ENCODE results near the gene RASGRF2.
"Not testable (repeated sequence)": the region's sequence is repeated elsewhere in the genome, so short reads cannot be mapped to it uniquely, and the experiment has no call there.

RASGRF2 gene

GRCh38 chr5:81242906-81243436 is 282.8 kb downstream of the RASGRF2 start:
- Histone ChIP-seq H3K4me1 (ENCODE audit: control insufficient read depth, insufficient read depth, low read length) (no peaks in the 10 kb centered on the region), H3K27ac (ENCODE audit: low read depth, low read length) (no peak overlapping the region), H3K9ac (ENCODE audit: low read length) (no peak overlapping the region), H3K36me3 (ENCODE audit: control insufficient read depth, insufficient read depth, low read length) (no peaks in the 10 kb centered on the region), H3K4me3 (ENCODE audit: low read length) (no peak overlapping the region), H3K27me3 (ENCODE audit: control insufficient read depth, insufficient read depth, low read length) (no peaks in the 10 kb centered on the region)

GRCh38 chr5:81244451-81244850 is 284.3 kb downstream of the RASGRF2 start:
- H3K27ac ChIP-seq (ENCODE audit: low read depth, low read length): no peak overlapping the region
- H3K4me1 ChIP-seq (ENCODE audit: control insufficient read depth, insufficient read depth, low read length): no peaks in the 10 kb centered on the region
- H3K9ac ChIP-seq (ENCODE audit: low read length): no peak overlapping the region
- H3K27me3 ChIP-seq (ENCODE audit: control insufficient read depth, insufficient read depth, low read length): no peaks in the 10 kb centered on the region
- H3K4me3 ChIP-seq (ENCODE audit: low read length): no peak overlapping the region
- H3K36me3 ChIP-seq (ENCODE audit: control insufficient read depth, insufficient read depth, low read length): no peaks in the 10 kb centered on the region

GRCh38 chr5:81245871-81246235 is 285.7 kb downstream of the RASGRF2 start:
- H3K9ac ChIP-seq (ENCODE audit: low read length): no peak overlapping the region
- H3K4me1 ChIP-seq (ENCODE audit: control insufficient read depth, insufficient read depth, low read length): no peaks in the 10 kb centered on the region
- no peak overlapping the region for H3K27ac ChIP-seq (ENCODE audit: low read depth, low read length)
- no peaks in the 10 kb centered on the region for H3K27me3 ChIP-seq (ENCODE audit: control insufficient read depth, insufficient read depth, low read length)
- H3K36me3 ChIP-seq (ENCODE audit: control insufficient read depth, insufficient read depth, low read length): no peaks in the 10 kb centered on the region
- H3K4me3 ChIP-seq (ENCODE audit: low read length): no peak overlapping the region

GRCh38 chr5:81246697-81247096 is 286.5 kb downstream of the RASGRF2 start:
- Histone ChIP-seq H3K36me3 (ENCODE audit: control insufficient read depth, insufficient read depth, low read length) (no peaks in the 10 kb centered on the region), H3K27me3 (ENCODE audit: control insufficient read depth, insufficient read depth, low read length) (no peaks in the 10 kb centered on the region), H3K4me3 (ENCODE audit: low read length) (no peak overlapping the region), H3K4me1 (ENCODE audit: control insufficient read depth, insufficient read depth, low read length) (no peaks in the 10 kb centered on the region), H3K9ac (ENCODE audit: low read length) (no peak overlapping the region), H3K27ac (ENCODE audit: low read depth, low read length) (no peak overlapping the region)

- no peak overlapping the region for H3K27ac ChIP-seq (ENCODE audit: low read depth, low read length)
- no peaks in the 10 kb centered on the region for H3K4me1 ChIP-seq (ENCODE audit: control insufficient read depth, insufficient read depth, low read length)
- no peaks in the 10 kb centered on the region for H3K27me3 ChIP-seq (ENCODE audit: control insufficient read depth, insufficient read depth, low read length)
- no peak overlapping the region for H3K4me3 ChIP-seq (ENCODE audit: low read length)
- no peak overlapping the region for H3K9ac ChIP-seq (ENCODE audit: low read length)
- no peaks in the 10 kb centered on the region for H3K36me3 ChIP-seq (ENCODE audit: control insufficient read depth, insufficient read depth, low read length)
These were observed 287.3 kb downstream of the RASGRF2 start for GRCh38 chr5:81247441-81247972.

GRCh38 chr5:81249240-81249639 is 289.1 kb downstream of the RASGRF2 start:
- Histone ChIP-seq H3K27ac (ENCODE audit: low read depth, low read length) (no peak overlapping the region), H3K4me1 (ENCODE audit: control insufficient read depth, insufficient read depth, low read length) (no peaks in the 10 kb centered on the region), H3K4me3 (ENCODE audit: low read length) (no peak overlapping the region), H3K36me3 (ENCODE audit: control insufficient read depth, insufficient read depth, low read length) (no peaks in the 10 kb centered on the region), H3K27me3 (ENCODE audit: control insufficient read depth, insufficient read depth, low read length) (no peaks in the 10 kb centered on the region), H3K9ac (ENCODE audit: low read length) (no peak overlapping the region)

GRCh38 chr5:81250004-81250403 is 289.8 kb downstream of the RASGRF2 start:
- Histone ChIP-seq H3K9ac (ENCODE audit: low read length) (no peak overlapping the region), H3K27me3 (ENCODE audit: control insufficient read depth, insufficient read depth, low read length) (no peaks in the 10 kb centered on the region), H3K4me1 (ENCODE audit: control insufficient read depth, insufficient read depth, low read length) (no peaks in the 10 kb centered on the region), H3K4me3 (ENCODE audit: low read length) (no peak overlapping the region), H3K36me3 (ENCODE audit: control insufficient read depth, insufficient read depth, low read length) (no peaks in the 10 kb centered on the region), H3K27ac (ENCODE audit: low read depth, low read length) (no peak overlapping the region)

GRCh38 chr5:81251922-81252321 is 291.8 kb downstream of the RASGRF2 start:
- no peaks in the 10 kb centered on the region for H3K27me3 ChIP-seq (ENCODE audit: control insufficient read depth, insufficient read depth, low read length)
- H3K4me3 ChIP-seq (ENCODE audit: low read length): no peak overlapping the region
- no peaks in the 10 kb centered on the region for H3K36me3 ChIP-seq (ENCODE audit: control insufficient read depth, insufficient read depth, low read length)
- no peak overlapping the region for H3K9ac ChIP-seq (ENCODE audit: low read length)
- H3K4me1 ChIP-seq (ENCODE audit: control insufficient read depth, insufficient read depth, low read length): no peaks in the 10 kb centered on the region
- no peak overlapping the region for H3K27ac ChIP-seq (ENCODE audit: low read depth, low read length)

GRCh38 chr5:81252904-81253303 is 292.7 kb downstream of the RASGRF2 start:
- no peaks in the 10 kb centered on the region for H3K27me3 ChIP-seq (ENCODE audit: control insufficient read depth, insufficient read depth, low read length)
- H3K4me1 ChIP-seq (ENCODE audit: control insufficient read depth, insufficient read depth, low read length): no peaks in the 10 kb centered on the region
- no peak overlapping the region for H3K9ac ChIP-seq (ENCODE audit: low read length)
- no peak overlapping the region for H3K27ac ChIP-seq (ENCODE audit: low read depth, low read length)
- no peaks in the 10 kb centered on the region for H3K36me3 ChIP-seq (ENCODE audit: control insufficient read depth, insufficient read depth, low read length)
- no peak overlapping the region for H3K4me3 ChIP-seq (ENCODE audit: low read length)

- no peaks in the 10 kb centered on the region for H3K4me1 ChIP-seq (ENCODE audit: control insufficient read depth, insufficient read depth, low read length)
- H3K27me3 ChIP-seq (ENCODE audit: control insufficient read depth, insufficient read depth, low read length): no peaks in the 10 kb centered on the region
- H3K27ac ChIP-seq (ENCODE audit: low read depth, low read length): no peak overlapping the region
- H3K4me3 ChIP-seq (ENCODE audit: low read length): no peak overlapping the region
- H3K9ac ChIP-seq (ENCODE audit: low read length): no peak overlapping the region
- no peaks in the 10 kb centered on the region for H3K36me3 ChIP-seq (ENCODE audit: control insufficient read depth, insufficient read depth, low read length)
These were observed 293.7 kb downstream of the RASGRF2 start for GRCh38 chr5:81253875-81254274.

- Histone ChIP-seq H3K4me1 (ENCODE audit: control insufficient read depth, insufficient read depth, low read length) (no peaks in the 10 kb centered on the region), H3K36me3 (ENCODE audit: control insufficient read depth, insufficient read depth, low read length) (no peaks in the 10 kb centered on the region), H3K27ac (ENCODE audit: low read depth, low read length) (no peak overlapping the region), H3K27me3 (ENCODE audit: control insufficient read depth, insufficient read depth, low read length) (no peaks in the 10 kb centered on the region), H3K4me3 (ENCODE audit: low read length) (no peak overlapping the region), H3K9ac (ENCODE audit: low read length) (no peak overlapping the region)
These were observed 294.9 kb downstream of the RASGRF2 start for GRCh38 chr5:81254886-81255559.

- Histone ChIP-seq H3K27me3 (ENCODE audit: control insufficient read depth, insufficient read depth, low read length) (no peaks in the 10 kb centered on the region), H3K4me1 (ENCODE audit: control insufficient read depth, insufficient read depth, low read length) (no peaks in the 10 kb centered on the region), H3K36me3 (ENCODE audit: control insufficient read depth, insufficient read depth, low read length) (no peaks in the 10 kb centered on the region), H3K4me3 (ENCODE audit: low read length) (no peak overlapping the region), H3K9ac (ENCODE audit: low read length) (no peak overlapping the region), H3K27ac (ENCODE audit: low read depth, low read length) (no peak overlapping the region)
These were observed 296.6 kb downstream of the RASGRF2 start for GRCh38 chr5:81256766-81257165.

- H3K36me3 ChIP-seq (ENCODE audit: control insufficient read depth, insufficient read depth, low read length); H3K27me3 ChIP-seq (ENCODE audit: control insufficient read depth, insufficient read depth, low read length); H3K9ac ChIP-seq (ENCODE audit: low read length); H3K27ac ChIP-seq (ENCODE audit: low read depth, low read length); H3K4me3 ChIP-seq (ENCODE audit: low read length); H3K4me1 ChIP-seq (ENCODE audit: control insufficient read depth, insufficient read depth, low read length): not testable (repeated sequence)
These were observed 302.6 kb downstream of the RASGRF2 start for GRCh38 chr5:81262796-81263195.

Data from rectal smooth muscle tissue (tissue), 1 donor.